ENCODE data around the gene AUTS2.

AUTS2 gene

GRCh38 chr7:70415179-70415972 lies 817.1 kb downstream of the AUTS2 start:
- DNase-seq = no peak

- no peak for DNase-seq
Measured at GRCh38 chr7:70416347-70416985, 818.2 kb downstream of the AUTS2 start.

GRCh38 chr7:70416986-70417655 lies 818.8 kb downstream of the AUTS2 start:
- DNase-seq = no peak

- DNase-seq = no peak
Measured at GRCh38 chr7:70419526-70420380, 821.5 kb downstream of the AUTS2 start.

- no peak for DNase-seq
Measured at GRCh38 chr7:70420381-70420662, 822.0 kb downstream of the AUTS2 start.

GRCh38 chr7:70421319-70421718 lies 823.0 kb downstream of the AUTS2 start:
- DNase-seq = no peak

- no peak for DNase-seq
Measured at GRCh38 chr7:70426249-70426880, 828.1 kb downstream of the AUTS2 start.

- DNase-seq = no peak
Measured at GRCh38 chr7:70432567-70433001, 834.3 kb downstream of the AUTS2 start.

GRCh38 chr7:70434376-70434775 lies 836.1 kb downstream of the AUTS2 start:
- DNase-seq = no peak

GRCh38 chr7:70434821-70435220 lies 836.5 kb downstream of the AUTS2 start:
- DNase-seq = no peak

- DNase-seq = no peak
Measured at GRCh38 chr7:70435634-70436033, 837.4 kb downstream of the AUTS2 start.

- DNase-seq = no peak
Measured at GRCh38 chr7:70436790-70437350, 838.6 kb downstream of the AUTS2 start.

GRCh38 chr7:70439651-70440050 lies 841.4 kb downstream of the AUTS2 start:
- DNase-seq = no peak

- no peak for DNase-seq
Measured at GRCh38 chr7:70446448-70447143, 848.3 kb downstream of the AUTS2 start.

GRCh38 chr7:70448312-70448906 lies 850.1 kb downstream of the AUTS2 start:
- DNase-seq = no peak

- no peak for DNase-seq
Measured at GRCh38 chr7:70450731-70451130, 852.5 kb downstream of the AUTS2 start.

GRCh38 chr7:70455925-70456324 lies 857.6 kb downstream of the AUTS2 start:
- no peak for DNase-seq

GRCh38 chr7:70456719-70457118 lies 858.4 kb downstream of the AUTS2 start:
- DNase-seq = no peak

GRCh38 chr7:70457482-70457881 lies 859.2 kb downstream of the AUTS2 start:
- DNase-seq = no peak

GRCh38 chr7:70457883-70458680 lies 859.8 kb downstream of the AUTS2 start:
- DNase-seq = no peak

Measured in activated T-cell treated with anti-CD3 and anti-CD28 coated beads, Interleukin-2, amount 50 U/mL, for 48 hours (primary cell).